ENCODE data around the gene FGFR3.

The FGFR3 gene

GRCh38 chr4:1856943-1857699, 64.0 kb downstream of the FGFR3 start:
- DNase-seq (ENCODE audit: extremely low read depth, low read depth): no peak
- no peak for TF ChIP-seq CTCF (IDR thresholded peaks at IDR 0.05; ENCODE audit: low read depth, low read length)

- no peak for TF ChIP-seq CTCF (IDR thresholded peaks at IDR 0.05; ENCODE audit: low read depth, low read length)
- DNase-seq (ENCODE audit: extremely low read depth, low read depth): no peak
Measured at GRCh38 chr4:1857931-1858330, 64.8 kb downstream of the FGFR3 start.
